CD4-positive, alpha-beta T cell treated with Interferon gamma for 1 hour (primary cell): ENCODE measurements around the gene PUS7L.
A peak's percentile ranks its signal among the peaks of the same experiment; 100 is the strongest.
"Not testable (repeated sequence)": the region's sequence is repeated elsewhere in the genome, so short reads cannot be mapped to it uniquely, and the experiment has no call there.

Experiments used
- DNase-seq: peaks from one replicate; pipeline ENCODE4 v3.0.0-alpha.2; 2020

Gene PUS7L, protein sequence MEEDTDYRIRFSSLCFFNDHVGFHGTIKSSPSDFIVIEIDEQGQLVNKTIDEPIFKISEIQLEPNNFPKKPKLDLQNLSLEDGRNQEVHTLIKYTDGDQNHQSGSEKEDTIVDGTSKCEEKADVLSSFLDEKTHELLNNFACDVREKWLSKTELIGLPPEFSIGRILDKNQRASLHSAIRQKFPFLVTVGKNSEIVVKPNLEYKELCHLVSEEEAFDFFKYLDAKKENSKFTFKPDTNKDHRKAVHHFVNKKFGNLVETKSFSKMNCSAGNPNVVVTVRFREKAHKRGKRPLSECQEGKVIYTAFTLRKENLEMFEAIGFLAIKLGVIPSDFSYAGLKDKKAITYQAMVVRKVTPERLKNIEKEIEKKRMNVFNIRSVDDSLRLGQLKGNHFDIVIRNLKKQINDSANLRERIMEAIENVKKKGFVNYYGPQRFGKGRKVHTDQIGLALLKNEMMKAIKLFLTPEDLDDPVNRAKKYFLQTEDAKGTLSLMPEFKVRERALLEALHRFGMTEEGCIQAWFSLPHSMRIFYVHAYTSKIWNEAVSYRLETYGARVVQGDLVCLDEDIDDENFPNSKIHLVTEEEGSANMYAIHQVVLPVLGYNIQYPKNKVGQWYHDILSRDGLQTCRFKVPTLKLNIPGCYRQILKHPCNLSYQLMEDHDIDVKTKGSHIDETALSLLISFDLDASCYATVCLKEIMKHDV

DNA sequence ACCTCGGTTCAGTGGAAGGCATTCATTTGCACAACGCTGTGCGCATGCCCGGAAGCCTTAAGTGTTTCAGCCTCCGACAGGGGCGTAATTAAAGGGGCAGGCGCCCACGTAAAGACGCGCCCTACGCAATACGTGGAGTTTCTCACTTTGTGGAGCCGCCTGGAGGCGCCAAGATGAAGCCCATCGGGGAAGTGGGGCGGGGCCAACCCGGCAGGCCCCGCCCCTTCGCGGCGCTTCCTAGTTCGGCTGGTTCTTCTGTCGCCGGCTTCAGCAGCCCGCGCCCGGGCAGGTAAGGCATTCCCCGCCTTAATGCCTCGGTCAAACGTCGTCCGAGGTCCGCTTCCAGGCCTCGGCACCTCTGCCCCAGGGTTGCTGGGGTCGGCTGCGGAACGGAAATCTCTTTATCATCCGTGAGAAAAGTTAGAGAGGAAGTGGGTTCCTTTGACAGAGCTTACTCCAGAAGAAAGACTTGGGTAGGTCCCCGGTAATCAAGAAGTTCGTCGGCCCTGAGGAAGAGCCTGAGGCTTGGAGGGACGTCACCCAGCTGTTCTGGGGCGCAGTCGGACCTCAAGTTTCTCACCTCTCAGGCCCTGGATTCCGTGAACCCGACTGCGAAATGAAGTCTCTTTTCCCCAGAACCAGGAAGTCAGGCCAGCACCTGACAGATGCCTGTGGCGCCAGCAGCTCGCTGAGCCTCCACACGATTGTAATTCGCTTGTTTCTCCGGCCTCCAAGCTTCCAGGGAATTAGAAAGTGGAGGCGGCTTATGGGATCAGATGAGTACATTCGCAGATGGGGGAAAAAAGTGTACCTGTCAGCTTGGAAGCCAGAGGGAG is at the start of gene PUS7L, which contains the start of gene IRAK4:
Gene PUS7L (minus strand): TSS at position 63 of the 836 bp plus-strand sequence. CDS start 3,545 bp downstream, outside the sequence.
Gene IRAK4 (plus strand): TSS at position 224 of the 836 bp plus-strand sequence. CDS start 9,161 bp downstream, outside the sequence.
- peak; percentile 96 for DNase-seq

DNA sequence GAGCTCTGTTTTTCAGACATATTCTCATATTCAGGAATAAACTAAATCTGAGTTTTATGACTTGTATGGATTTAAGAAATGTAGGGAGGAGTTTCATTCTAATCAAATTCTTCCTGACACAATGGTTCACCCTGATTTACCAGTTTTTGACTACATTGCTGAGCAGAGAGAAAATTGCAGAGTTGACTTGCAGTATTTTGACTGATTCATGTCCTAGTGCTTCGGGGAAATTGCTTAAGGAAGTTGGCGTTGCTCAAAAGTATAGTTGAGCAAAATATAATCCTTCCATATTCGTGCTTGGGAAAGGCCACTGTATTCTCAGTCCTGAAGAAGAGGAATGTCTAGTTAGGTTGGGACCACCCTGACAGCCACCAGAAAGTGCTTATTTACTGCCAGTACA is 48.8 kb upstream of the PUS7L start:
- no peak for DNase-seq

DNA sequence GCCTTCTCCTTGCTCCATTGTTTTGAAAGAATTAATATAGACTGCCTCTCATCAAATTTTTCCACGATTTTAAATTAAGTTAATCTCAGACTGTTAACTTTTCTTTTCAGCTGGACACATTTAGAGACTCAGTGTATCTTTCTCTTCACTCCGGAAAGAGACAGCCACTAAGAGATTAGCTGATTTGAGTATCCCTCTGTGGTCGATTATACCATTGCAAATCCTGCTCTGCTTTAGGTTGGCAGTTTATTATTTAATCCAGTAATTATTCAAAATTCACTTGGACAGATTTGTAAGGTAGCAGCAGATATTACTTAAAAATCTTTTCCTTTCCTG is 48.1 kb upstream of the PUS7L start:
- DNase-seq, result no peak

DNA sequence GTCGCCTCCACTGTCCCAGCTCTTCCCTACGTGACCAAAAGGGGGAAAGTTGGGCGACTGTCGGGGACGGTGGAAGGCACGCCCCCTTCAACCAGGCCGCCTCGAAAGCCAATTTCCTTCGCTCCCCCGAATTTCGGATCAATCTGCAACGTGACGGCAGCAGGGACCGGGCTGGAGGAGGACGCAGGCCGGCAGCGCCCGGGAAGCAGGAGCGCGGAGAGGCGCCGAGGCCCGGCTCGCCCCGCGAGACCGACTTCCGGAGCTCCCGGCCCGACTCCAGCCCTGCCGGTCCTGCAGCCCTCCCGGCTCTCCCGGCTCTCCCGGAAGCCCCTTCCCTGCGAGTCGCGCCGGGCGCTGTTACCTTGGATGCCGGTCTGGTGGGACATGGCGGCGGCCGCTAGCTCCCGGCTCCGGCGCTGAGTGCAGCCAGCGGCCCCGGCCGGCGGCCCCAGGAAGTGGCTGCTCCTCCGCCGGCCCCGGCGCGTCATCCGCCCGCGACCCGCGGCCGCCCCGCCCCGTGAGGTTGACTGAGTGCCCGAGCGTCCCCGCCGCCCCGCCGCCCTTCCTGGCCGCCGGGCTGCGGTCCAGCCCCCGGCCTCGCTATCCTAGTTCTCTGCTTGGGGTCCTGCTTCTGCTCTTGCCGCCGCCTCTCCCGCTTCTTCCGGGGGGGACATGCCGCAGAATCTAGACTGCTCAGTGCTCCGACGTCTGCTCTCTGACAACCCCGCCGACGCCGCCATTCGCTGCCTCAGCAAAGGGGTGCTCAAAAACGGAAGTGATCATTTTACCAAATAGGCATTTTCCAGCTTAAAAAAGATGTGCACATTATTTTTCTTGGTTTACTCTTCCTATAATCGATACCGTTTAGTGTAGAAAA is 47.5 kb upstream of the PUS7L start, which contains the start of gene TWF1:
Gene TWF1 (minus strand): TSS at position 458 of the 877 bp plus-strand sequence. CDS start 72 bp downstream, at position 386.
- peak; percentile 82 for DNase-seq

DNA sequence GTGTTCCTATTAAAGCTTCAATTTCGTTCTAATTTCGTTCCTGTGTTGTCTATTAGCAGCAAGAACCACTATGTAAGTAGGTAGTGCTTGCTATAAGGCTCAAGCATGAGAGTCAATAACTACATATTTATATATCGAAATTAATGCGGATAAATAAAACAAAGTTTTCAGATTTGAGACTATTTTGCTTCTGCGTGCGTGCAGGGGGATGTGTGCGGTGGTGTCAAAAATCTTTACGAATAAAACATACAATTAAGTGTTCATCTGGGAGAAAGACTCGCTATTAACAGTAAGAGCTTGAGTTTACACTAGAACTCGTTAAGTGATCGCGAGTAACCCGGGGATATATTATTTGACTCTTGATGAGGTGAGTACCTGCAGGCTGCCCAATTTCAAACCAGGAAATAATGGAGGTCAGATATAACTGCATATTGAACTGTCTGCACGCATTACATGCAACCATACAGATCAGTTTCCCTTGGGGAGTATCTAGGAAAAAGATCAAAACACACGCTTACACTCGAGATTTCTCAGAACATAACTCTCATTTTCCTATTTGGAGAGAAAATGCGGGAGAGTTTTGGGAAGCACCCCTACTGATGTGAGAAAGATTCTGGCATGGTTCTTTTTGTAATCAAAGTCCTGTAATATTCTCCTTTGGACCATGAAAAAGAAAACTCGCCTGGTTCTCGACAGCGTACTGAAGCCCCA is 46.7 kb upstream of the PUS7L start:
- no peak for DNase-seq

DNA sequence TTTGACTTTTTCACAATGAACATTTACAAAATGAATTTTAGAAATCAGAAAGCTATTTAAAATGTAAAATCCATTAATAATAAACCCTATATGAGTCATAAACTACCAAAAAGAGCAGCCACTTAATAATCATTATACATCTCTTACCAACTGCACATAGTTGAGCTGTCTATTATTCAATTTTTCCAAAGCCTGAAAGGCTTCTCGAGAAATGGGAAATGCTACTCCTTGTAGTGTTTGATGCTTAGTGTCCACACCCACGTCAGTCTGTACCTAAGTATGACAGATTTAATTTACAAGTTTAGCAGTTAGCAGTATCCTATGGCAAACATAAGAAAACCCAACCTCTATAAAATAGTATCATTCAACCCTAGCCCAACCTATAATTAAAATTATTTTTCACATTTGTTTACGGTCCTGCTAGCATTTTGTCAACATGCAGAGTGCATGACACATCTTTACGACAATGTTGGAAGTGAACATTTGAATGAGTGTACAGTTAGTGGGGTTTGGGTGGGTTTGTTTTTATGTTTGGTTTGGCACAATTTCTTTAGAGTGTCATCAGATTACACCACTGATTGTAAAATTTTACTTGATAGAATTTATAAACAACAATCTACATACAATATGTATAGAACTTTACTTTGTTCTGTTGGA is 39.1 kb upstream of the PUS7L start:
- no peak for DNase-seq

DNA sequence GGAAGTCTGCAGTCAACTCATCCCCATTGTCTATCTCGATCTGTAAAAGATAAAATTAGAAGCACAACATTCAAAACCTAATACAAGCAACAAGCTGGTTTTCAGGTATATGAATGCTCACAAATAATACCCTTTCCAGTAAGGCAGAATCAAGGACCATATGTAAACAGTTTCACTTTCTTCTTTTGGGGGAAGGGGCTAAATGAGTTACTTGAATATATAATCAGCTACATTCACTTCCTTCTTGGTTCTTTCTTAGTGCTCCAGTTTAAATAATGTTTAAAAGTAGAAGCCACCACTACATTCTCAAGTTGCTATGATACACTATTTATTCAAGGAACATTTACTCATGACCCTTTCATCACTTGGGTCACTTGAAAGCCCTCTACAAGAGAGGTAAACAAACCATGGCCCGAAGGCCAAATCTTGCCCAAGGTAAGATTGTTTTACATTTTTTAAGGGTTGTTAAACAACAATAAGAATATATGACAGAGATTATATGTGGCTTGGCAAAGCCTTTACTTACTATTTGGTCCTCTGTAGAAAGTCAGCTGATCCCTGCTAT is 37.2 kb upstream of the PUS7L start:
- DNase-seq, result no peak

DNA sequence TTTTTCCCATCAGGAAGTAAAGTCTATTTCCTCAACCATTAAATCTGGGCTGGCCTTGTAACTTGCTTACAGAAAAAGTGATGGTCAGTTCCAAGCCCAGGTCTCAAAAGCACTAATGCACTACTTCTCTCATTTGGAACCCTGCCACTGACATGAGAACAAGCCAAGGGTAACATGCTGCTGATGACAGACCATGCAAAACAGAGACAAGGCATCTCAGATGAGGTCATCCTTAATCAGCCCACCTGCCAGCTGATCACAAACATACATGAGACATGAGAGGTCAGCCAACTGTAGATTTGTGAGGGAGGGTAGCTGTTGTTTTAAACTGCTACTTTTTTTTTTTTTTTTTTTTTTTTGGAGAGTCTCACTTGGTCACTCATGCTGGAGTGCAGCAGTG is 31.4 kb upstream of the PUS7L start:
- DNase-seq, result no peak

DNA sequence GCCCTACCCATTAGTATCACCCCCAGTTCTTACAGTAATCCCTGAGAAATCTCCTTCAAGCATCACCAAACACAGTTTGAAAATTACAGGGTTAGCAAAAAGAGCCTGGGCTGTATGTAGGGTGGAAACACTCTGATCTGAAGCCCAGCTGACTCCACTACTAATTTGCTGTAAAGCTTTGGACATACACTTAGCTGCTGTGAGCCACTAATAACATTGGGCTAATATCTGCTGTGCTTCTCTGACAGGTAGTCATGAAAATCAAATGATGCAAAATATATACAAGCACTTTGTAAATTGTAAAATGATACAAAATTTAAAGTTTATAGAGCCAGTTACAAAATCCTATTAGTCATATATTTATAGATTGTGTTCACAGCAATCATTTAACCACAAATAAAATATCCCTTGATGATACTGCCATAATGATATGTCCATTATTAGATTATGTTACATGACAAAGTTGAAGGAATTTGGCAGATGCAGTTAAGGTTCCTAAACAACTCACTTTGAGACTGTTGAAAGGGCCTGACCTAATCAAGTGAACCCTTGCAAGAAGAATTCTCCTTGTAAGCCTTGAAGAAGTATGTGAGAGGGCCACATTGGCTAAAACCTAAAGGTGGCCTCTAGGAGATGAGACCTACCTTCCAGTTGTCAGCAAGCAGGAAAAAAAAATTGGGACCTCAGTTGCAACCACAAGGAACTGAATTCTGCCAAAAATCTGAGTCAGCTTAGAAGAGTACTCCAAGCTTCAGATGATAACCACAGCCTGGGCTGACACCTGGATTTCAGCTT is 28.5 kb upstream of the PUS7L start:
- DNase-seq, result no peak

DNA sequence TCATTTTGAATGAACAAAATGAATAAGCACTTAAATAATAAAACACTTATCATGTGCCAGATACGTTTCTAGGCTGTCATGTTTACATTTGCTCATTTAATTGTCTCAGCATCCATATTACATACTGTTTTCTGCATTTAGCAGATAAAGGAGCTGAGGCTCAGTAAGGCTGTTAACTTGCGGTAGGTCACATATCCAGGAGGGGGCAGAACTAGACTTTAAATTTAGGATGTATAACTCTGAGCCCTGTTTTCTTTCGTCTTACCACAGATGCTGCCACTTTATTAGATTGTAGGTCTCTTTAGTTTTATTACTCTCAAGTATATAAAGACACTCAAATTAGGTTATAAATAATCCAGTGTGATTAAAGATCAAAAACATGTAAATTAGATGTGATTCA is 17.9 kb upstream of the PUS7L start:
- no peak for DNase-seq

DNA sequence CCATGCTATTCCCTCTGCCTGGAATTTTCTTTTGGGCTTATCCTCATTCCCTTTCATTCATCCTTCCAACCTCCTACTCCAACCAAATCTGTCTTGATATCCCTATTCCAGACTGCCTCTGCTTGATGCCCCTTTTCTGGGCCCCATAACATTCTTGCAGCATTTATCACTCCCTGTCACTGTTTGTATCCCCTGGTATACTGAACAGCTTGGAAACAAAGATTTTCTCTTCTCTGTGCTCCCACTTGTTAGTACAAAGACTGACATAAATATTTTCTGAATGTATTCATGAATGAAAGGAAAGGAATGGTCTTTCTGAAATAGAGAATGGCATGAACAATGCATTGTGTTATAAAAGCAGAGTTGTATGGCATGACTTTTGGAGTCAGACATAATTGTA is 7.7 kb upstream of the PUS7L start:
- DNase-seq, result no peak

DNA sequence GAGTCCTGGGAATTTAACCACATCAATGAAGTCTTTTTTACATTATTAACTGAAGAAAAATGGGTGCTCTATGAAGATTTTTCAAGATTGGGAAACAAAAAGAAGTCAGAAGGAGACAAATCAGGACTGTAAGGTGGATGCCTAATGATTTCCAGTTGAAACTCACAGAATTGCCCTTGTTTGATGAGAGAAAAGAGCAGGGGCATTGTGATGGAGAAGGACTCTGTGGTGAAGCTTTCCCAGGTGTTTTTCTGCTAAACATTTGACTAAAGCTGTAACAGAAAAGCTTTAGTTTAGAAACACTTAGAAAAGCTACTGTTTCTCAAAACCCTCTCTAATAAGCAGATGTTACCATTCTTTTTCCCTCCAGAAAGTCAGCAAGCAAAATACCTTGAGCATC is 5.9 kb upstream of the PUS7L start:
- DNase-seq, result no peak

DNA sequence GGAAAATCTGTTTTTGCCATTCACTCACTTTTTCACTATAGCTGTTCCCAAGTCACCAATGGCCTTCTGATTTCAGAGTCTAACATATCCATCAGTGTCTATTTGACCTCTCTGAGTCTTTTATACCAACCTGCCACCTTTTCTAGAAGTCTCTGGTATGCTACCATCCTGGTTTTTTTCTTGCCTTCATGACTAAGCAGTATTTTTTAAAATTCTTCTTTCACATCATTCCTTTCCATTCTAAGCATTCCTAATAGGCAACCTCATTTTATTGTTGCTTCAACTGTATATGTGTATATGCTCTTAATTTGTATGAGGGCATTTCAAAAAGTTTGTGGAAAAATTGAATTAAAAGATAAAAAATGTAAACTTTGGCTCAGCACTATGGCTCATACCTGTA is 5.2 kb upstream of the PUS7L start:
- DNase-seq, result no peak

DNA sequence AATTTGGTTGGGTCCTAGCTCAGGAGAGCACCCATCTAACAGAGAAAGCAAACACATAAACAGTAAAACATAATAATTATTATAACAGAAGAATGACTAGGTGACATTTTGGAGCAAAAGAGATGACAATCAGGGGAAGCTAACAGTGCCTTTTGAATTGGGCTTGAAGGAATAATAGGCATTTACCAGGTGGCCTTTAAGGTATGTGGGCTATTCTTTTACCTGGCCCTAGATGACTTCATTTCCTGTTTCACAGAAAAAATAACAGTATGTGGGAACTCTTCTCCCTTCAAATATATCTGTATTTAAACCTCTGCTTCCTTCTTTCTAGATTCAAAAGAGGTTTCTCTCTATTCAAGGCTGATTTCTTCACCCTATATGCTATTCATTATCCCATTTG is 4.0 kb upstream of the PUS7L start:
- no peak for DNase-seq

DNA sequence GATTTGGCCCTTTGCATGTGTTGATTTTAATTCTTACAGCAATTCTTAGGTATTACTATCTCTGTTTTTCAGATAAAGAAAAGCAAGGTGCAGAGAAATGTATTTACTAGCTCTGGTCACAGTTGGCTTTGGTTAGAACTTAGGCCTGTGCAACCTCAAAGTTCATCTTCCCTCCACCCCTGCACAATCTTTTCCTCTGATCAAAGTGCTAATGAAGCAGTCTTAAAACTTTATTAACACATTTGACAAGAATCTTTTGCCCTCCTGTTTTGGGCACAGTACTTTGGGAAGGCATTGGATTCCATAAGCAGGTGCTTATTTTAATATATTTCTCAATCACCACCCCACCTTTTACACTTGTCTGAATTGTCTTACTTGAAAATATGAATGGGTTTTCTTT is 2.9 kb upstream of the PUS7L start:
- no peak for DNase-seq

DNA sequence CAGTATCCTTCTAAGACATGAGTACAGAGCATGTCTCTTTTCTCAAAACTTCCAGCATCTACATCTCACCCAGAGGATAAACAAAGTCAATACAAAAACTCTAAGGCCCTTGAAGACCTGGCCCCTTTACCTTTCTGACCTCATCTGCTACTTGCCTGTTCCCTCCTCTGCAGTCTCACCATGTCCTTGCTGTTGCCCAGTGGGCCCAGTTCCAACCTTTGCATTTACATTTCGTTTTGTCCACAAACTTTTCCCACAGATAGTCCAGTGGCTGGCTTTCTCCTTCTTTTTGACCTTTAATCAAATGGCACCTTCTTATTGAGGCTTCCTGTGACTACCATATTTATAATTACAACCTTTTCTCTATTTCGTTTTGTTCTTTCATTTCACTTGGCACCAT is 1.8 kb upstream of the PUS7L start:
- DNase-seq, result no peak

DNA sequence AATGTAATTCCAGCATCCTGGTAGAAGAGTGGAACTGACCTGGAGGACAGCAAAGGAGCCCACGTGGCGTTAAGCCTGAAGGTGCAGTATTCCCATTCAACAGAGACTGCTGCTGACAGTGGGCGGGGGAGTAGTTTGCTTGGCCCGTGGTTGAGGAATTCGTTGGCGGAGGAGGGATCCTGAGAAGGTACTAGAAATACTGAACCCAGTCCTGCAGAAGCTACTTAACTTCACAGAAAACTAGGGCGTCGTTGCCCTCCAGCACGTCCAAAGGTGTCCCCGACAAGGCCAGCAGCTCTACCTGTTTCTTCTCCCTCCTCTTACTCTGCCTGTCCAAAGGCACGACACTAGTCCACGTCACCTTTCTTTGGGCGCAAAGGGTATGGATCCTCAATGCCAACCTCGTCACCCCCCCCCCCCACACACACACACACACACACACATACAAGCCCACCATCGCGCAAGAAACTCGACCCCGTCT is 303 bp downstream of the PUS7L start:
- DNase-seq, result no peak

DNA sequence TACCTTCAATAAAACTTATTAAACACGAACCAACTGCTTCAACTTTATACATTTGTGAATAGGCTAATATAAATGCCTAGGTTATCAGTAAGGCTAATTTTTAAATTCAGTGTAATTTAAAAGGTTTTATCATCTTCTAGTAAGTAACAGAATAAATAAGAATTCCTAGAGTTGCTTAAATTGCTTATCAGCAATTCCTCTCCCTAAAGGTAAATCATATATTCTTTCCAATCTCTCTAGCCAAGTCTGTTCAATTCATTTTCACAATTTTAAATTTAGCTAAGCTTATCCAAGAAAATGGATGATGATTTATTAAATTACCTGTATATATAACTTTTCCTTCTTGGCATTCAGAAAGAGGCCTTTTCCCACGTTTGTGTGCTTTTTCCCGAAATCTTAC is 4.6 kb downstream of the PUS7L start:
- no peak for DNase-seq

DNA sequence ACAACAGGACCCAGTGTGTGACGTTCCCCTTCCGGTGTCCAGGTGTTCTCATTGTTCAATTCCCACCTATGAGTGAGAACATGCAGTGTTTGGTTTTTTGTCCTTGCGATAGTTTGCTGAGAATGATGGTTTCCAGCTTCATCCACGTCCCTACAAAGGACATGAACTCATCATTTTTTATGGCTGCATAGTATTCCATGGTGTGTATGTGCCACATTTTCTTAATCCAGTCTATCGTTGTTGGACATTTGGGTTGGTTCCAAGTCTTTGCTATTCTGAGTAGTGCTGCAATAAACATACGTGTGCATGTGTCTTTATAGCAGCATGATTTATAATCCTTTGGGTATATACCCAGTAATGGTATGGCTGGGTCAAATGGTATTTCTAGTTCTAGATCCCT is 7.2 kb downstream of the PUS7L start:
- DNase-seq, result not testable (repeated sequence)

DNA sequence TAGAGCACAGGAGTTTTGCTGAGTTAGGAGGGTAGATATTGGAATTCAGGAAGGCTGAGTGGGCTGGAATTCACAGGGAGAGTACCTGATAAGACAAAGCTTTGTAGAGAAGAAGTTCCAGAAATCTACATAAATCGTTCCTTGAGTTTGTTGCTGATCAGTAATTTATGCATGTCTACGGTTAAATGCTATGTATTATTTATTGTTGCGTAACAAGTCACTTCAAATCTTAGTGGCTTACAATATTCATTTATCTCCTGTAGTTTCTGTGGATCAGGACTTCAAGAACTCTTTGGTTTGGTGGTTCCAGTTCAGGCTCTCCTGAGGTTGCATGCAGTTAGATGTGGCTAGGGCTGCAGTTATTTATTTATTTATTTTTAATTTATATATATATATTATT is 7.8 kb downstream of the PUS7L start:
- DNase-seq, result no peak
